IMR-90 (cell line): Measurements from ENCODE around the gene RUFY4. TPM values are rescaled to one million over a fixed set of nuclear protein-coding genes. Genes with fewer than 3 reads are reported as not detected.

ENCODE experiments used
- ATAC-seq: fragments of 200-7000 bp; cut with Tn5 transposase; 2 replicates; pipeline ENCODE4 v1.9.1; 2020; ENCODE audit warnings: low read depth, mild to moderate bottlenecking, moderate library complexity
- BruUV-seq: library from RNA; stranded (reverse); fragments of 400-500 nt; replicated peaks from 2 replicates; lab custom pipeline; 2021; lab: Mats Ljungman, UMichigan
- CTCF ChIA-PET: fragments of 300-600 bp; formaldehyde crosslinking; extraction: SDS; loops from one replicate; lab custom pipeline; 2021; ENCODE audit warnings: antibody characterized with exemption; lab: Yijun Ruan, JAX
- POLR2A ChIA-PET: fragments of 300-600 bp; sonication (Branson Sonifier 250); formaldehyde crosslinking; loops from one replicate; lab custom pipeline; 2022; ENCODE audit warnings: antibody characterized with exemption; ENCODE audit not compliant: unreplicated experiment; lab: Charles Lee
- DNase-seq: peaks from one replicate; pipeline ENCODE4 v3.0.0; 2013
- H2AFZ ChIP-seq: replicated peaks from 2 replicates; pipeline ENCODE3; 2013; ENCODE audit warnings: low read length, mild to moderate bottlenecking; ENCODE audit not compliant: poor library complexity
- H2AK5ac ChIP-seq: 2 replicates; pipeline ENCODE4 v1.6.1; 2013; ENCODE audit warnings: low read depth, low read length, inconsistent platforms
- H2AK9ac ChIP-seq: replicated peaks from 2 replicates; pipeline ENCODE3; 2013; ENCODE audit warnings: mild to moderate bottlenecking, low read depth, low read length, moderate library complexity; ENCODE audit not compliant: poor library complexity
- H2BK120ac ChIP-seq: 2 replicates; pipeline ENCODE4 v1.6.1; 2013; ENCODE audit warnings: low read depth, low read length, inconsistent platforms
- H2BK15ac ChIP-seq: 3 replicates; pipeline ENCODE4 v1.6.1; 2013; ENCODE audit warnings: low read depth, low read length, inconsistent platforms
- H2BK20ac ChIP-seq: 2 replicates; pipeline ENCODE4 v1.6.1; 2013; ENCODE audit warnings: low read depth, mild to moderate bottlenecking, inconsistent platforms, low read length, moderate library complexity
- H2BK5ac ChIP-seq: 2 replicates; pipeline ENCODE4 v1.6.1; 2013; ENCODE audit warnings: mild to moderate bottlenecking, low read depth, low read length, inconsistent platforms; ENCODE audit not compliant: poor library complexity, severe bottlenecking
- H3K14ac ChIP-seq: replicated peaks from 2 replicates; pipeline ENCODE4 v1.6.1; 2013; ENCODE audit warnings: low read depth, low read length, inconsistent platforms
- H3K18ac ChIP-seq: 2 replicates; pipeline ENCODE4 v1.6.1; 2013; ENCODE audit warnings: low read depth, low read length, control low read depth
- H3K23ac ChIP-seq: 2 replicates; pipeline ENCODE4 v1.6.1; 2013; ENCODE audit warnings: low read depth, low read length, inconsistent platforms
- H3K27ac ChIP-seq: 2 replicates; pipeline ENCODE4 v1.5.1; 2013; ENCODE audit warnings: mild to moderate bottlenecking, control low read depth, low read length; ENCODE audit not compliant: insufficient read depth
- H3K27me3 ChIP-seq: 2 replicates; pipeline ENCODE4 v1.6.1; 2013; ENCODE audit warnings: low read length; ENCODE audit not compliant: control insufficient read depth, insufficient read depth
- H3K36me3 ChIP-seq: 2 replicates; pipeline ENCODE4 v1.6.1; 2013; ENCODE audit warnings: low read length, mixed read lengths; ENCODE audit not compliant: control insufficient read depth, insufficient read depth
- H3K4ac ChIP-seq: 2 replicates; pipeline ENCODE4 v1.6.1; 2013; ENCODE audit warnings: low read depth, low read length, inconsistent platforms
- H3K4me1 ChIP-seq: 2 replicates; pipeline ENCODE4 v1.6.1; 2013; ENCODE audit warnings: low read length, mixed read lengths; ENCODE audit not compliant: control insufficient read depth, insufficient read depth
- H3K4me2 ChIP-seq: 2 replicates; pipeline ENCODE4 v1.6.1; 2013; ENCODE audit warnings: low read depth, mild to moderate bottlenecking, control low read depth, low read length, moderate library complexity
- H3K4me3 ChIP-seq: 2 replicates; pipeline ENCODE4 v1.5.1; 2013; ENCODE audit warnings: low read depth, mild to moderate bottlenecking, control low read depth, low read length, moderate library complexity; ENCODE audit not compliant: insufficient read depth
- H3K56ac ChIP-seq: 2 replicates; pipeline ENCODE4 v1.6.1; 2013; ENCODE audit warnings: low read length, inconsistent platforms; ENCODE audit not compliant: insufficient read depth; ENCODE audit errors: extremely low read depth
- H3K79me1 ChIP-seq, 2 experiments: 2 replicates each; pipeline ENCODE4 v1.6.1; 2013; ENCODE audit warnings: low read length in 2 of 2, inconsistent platforms in 1 of 2, low read depth in 1 of 2
- H3K9ac ChIP-seq: 2 replicates; pipeline ENCODE4 v1.6.1; 2013; ENCODE audit warnings: low read depth, low read length, control low read depth
- H3K9me1 ChIP-seq: 2 replicates; pipeline ENCODE4 v1.6.1; 2013; ENCODE audit warnings: low read length, inconsistent platforms; ENCODE audit not compliant: insufficient read depth
- H3K9me3 ChIP-seq: 2 replicates; pipeline ENCODE4 v1.6.1; 2013; ENCODE audit warnings: low read length; ENCODE audit not compliant: control insufficient read depth, insufficient read depth
- H4K20me1 ChIP-seq: 2 replicates; pipeline ENCODE4 v1.6.1; 2013; ENCODE audit warnings: low read length, inconsistent platforms; ENCODE audit not compliant: insufficient read depth
- H4K5ac ChIP-seq: 2 replicates; pipeline ENCODE4 v1.6.1; 2013; ENCODE audit warnings: mild to moderate bottlenecking, low read depth, low read length, control low read depth
- H4K8ac ChIP-seq, 2 experiments: 2 replicates each; pipeline ENCODE4 v1.6.1; 2013; ENCODE audit warnings: low read depth in 2 of 2, low read length in 2 of 2, control low read depth in 1 of 2, inconsistent platforms in 1 of 2
- H4K91ac ChIP-seq: 2 replicates; pipeline ENCODE4 v1.6.1; 2013; ENCODE audit warnings: low read depth, low read length, inconsistent platforms; ENCODE audit not compliant: insufficient read depth
- MXI1 ChIP-seq: IDR thresholded peaks from 2 replicates; pipeline ENCODE4 v1.6.1; 2012; ENCODE audit warnings: low read depth, mild to moderate bottlenecking, low read length, moderate library complexity, borderline replicate concordance
- NFE2L2 ChIP-seq: fragments of 150-350 bp; IDR thresholded peaks from 2 replicates; pipeline ENCODE4 v1.6.1; 2016; ENCODE audit warnings: low read depth, mild to moderate bottlenecking, low read length
- WGBS, 2 experiments: methylation state at CpG; one replicate each; pipeline versions ENCODE4 v1.1.5 to v1.1.7; 2013; ENCODE audit warnings: missing lambda C conversion rate in 2 of 2; ENCODE audit not compliant: insufficient read length in 1 of 2; ENCODE audit errors: extremely low coverage in 2 of 2; 5-methylcytosine and 5-hydroxymethylcytosine counted together
- dilution Hi-C: fragments of 300-500 bp; cut with HindIII; formaldehyde crosslinking; loops from one replicate; pipeline ENCODE4 v1.14.3; 2018; ENCODE audit warnings: low sequenced_read_pairs; ENCODE audit not compliant: unreplicated experiment
- in situ Hi-C: fragments of 300-500 bp; cut with MboI; formaldehyde crosslinking; loops from 3 replicates; pipeline ENCODE4 v1.14.3; 2019; ENCODE audit warnings: low sequenced_read_pairs, inconsistent platforms, mixed read lengths
- intact Hi-C: fragments of 100-400 bp; cut with micrococcal nuclease; formaldehyde crosslinking; loops from 2 replicates; pipeline ENCODE4 v1.10.0; 2022
- polyA plus RNA-seq, 3 experiments: library from polyadenylated mRNA; depleted of rRNA; stranded (reverse); fragments of >200 nt; gene quantifications; 2 replicates each; pipeline ENCODE4 v1.2.3, GENCODE V29; 2012; ENCODE audit warnings: low replicate concordance in 1 of 3
- total RNA-seq: library from RNA; depleted of rRNA; stranded (reverse); fragments of >200 nt; gene quantifications from 2 replicates; pipeline ENCODE4 v1.2.3, GENCODE V29; 2012

RUFY4 gene
- total and polyA plus RNA-seq, 2 of the 4 experiments (the other 2 are of a cell fraction): not detected

- Histone ChIP-seq H4K5ac (no peak overlapping the region), H2AFZ (no peak overlapping the region), H4K8ac (no peak overlapping the region), H3K4ac (no peak overlapping the region), H2AK9ac (peak overlapping the region; percentile 13), H3K79me1 (no peaks in the 10 kb centered on the region), H3K4me1 (no peaks in the 10 kb centered on the region), H3K14ac (no peak overlapping the region), H3K23ac (no peak overlapping the region), H3K18ac (no peak overlapping the region), H4K20me1 (no peaks in the 10 kb centered on the region), H3K27ac (no peak overlapping the region), H3K4me2 (no peak overlapping the region), H3K36me3 (no peaks in the 10 kb centered on the region), H2BK120ac (no peak overlapping the region), H2BK20ac (no peak overlapping the region), H3K4me3 (no peak overlapping the region), H3K9ac (no peak overlapping the region), H3K27me3 (peaks cover 23% of the 10 kb centered on the region; the same call in 1 of the 2 replicates), H2BK15ac (no peak overlapping the region), H3K9me1 (no peaks in the 10 kb centered on the region; the same call in 1 of the 2 replicates), H2BK5ac (no peak overlapping the region), H2AK5ac (no peak overlapping the region), H4K91ac (no peak overlapping the region), H3K56ac (no peak overlapping the region), H3K9me3 (no peaks in the 10 kb centered on the region)
- ChIA-PET CTCF (interaction anchor here (1.0 kb wide), 1 partner anchor 30 kb away, joined by 3 read pairs; no protein-coding TSS in a partner anchor), POLR2A (no interaction called here)
- DNase-seq (no peak), ATAC-seq (no peak)
- no TSS peak for BruUV-seq
- TF ChIP-seq MXI1: no peak
- no peak for TF ChIP-seq NFE2L2
- dilution Hi-C loops: no loop called here
- in situ Hi-C loops: no loop called here
- no CpG with 5 or more reads among the region's 3 CpGs for WGBS, 2 experiments
- intact Hi-C loops: no loop called here
These were observed 45.4 kb upstream of the RUFY4 start for GRCh38 chr2:218023636-218024035.
